PC-3 (cell line): ENCODE results near the gene CCL17. TPM values are rescaled to one million over a fixed set of nuclear protein-coding genes. Genes with fewer than 3 reads are reported as not detected.

ENCODE experiments used
- ATAC-seq: fragments of 200-7000 bp; cut with Tn5 transposase; 2 replicates; pipeline ENCODE4 v1.9.1; 2020; ENCODE audit warnings: mild to moderate bottlenecking, moderate library complexity
- BruUV-seq: library from RNA; stranded (reverse); fragments of 400-500 nt; replicated peaks from 2 replicates; lab custom pipeline; 2021; lab: Mats Ljungman, UMichigan
- CTCF ChIA-PET: fragments of 300-600 bp; sonication (Branson Sonifier 250); formaldehyde crosslinking; loops from one replicate; lab custom pipeline; 2022; ENCODE audit warnings: antibody characterized with exemption; lab: Charles Lee
- POLR2A ChIA-PET: fragments of 300-600 bp; sonication (Branson Sonifier 250); formaldehyde crosslinking; loops from one replicate; lab custom pipeline; 2022; ENCODE audit warnings: antibody characterized with exemption; ENCODE audit not compliant: unreplicated experiment; lab: Charles Lee
- DNase-seq: peaks from one replicate; pipeline ENCODE4 v3.0.0-alpha.2; 2015
- H2AFZ ChIP-seq: fragments of 300-600 bp; sonication (generic); 2 replicates; pipeline ENCODE4 v1.6.0; 2016; ENCODE audit warnings: antibody characterized with exemption, low read length
- H3F3A ChIP-seq: fragments of 300-600 bp; sonication (generic); one replicate; pipeline ENCODE4 v1.6.0; 2017; ENCODE audit warnings: antibody characterized with exemption, low read length, control low read depth, mild to moderate bottlenecking; ENCODE audit not compliant: unreplicated experiment
- H3K27ac ChIP-seq: fragments of 300-600 bp; sonication (generic); 2 replicates; pipeline ENCODE4 v1.5.1; 2016; ENCODE audit warnings: mild to moderate bottlenecking, low read length
- H3K27me3 ChIP-seq: fragments of 300-600 bp; sonication (generic); 2 replicates; pipeline ENCODE4 v1.6.1; 2016; ENCODE audit warnings: low read length, mixed read lengths
- H3K36me3 ChIP-seq: fragments of 300-600 bp; sonication (generic); 2 replicates; pipeline ENCODE4 v1.6.1; 2016; ENCODE audit warnings: low read depth, mixed run types, low read length, mixed read lengths
- H3K4me1 ChIP-seq: fragments of 300-600 bp; sonication (generic); 2 replicates; pipeline ENCODE4 v1.5.1; 2016; ENCODE audit warnings: low read length; ENCODE audit not compliant: insufficient read depth
- H3K4me2 ChIP-seq: fragments of 300-600 bp; sonication (generic); 2 replicates; pipeline ENCODE4 v1.6.0; 2016; ENCODE audit warnings: low read length
- H3K4me3 ChIP-seq: fragments of 300-600 bp; sonication (generic); 2 replicates; pipeline ENCODE4 v1.5.1; 2016; ENCODE audit warnings: mild to moderate bottlenecking, low read length, mixed read lengths
- H3K79me2 ChIP-seq: fragments of 300-600 bp; sonication (generic); 2 replicates; pipeline ENCODE4 v1.6.1; 2017; ENCODE audit warnings: low read length, mixed read lengths
- H3K9ac ChIP-seq: fragments of 300-600 bp; sonication (generic); 2 replicates; pipeline ENCODE4 v1.6.0; 2016; ENCODE audit warnings: mild to moderate bottlenecking, low read length
- H3K9me2 ChIP-seq: fragments of 300-600 bp; sonication (generic); replicated peaks from 2 replicates; pipeline ENCODE4 v1.6.1; 2016; ENCODE audit warnings: mixed run types, low read length, mixed read lengths
- H3K9me3 ChIP-seq: fragments of 300-600 bp; sonication (generic); 2 replicates; pipeline ENCODE4 v1.6.1; 2016; ENCODE audit warnings: low read length, mixed read lengths
- H4K20me1 ChIP-seq: fragments of 300-600 bp; sonication (generic); 2 replicates; pipeline ENCODE4 v1.6.1; 2016; ENCODE audit warnings: low read length, mixed read lengths
- EZH2 ChIP-seq: fragments of 300-600 bp; sonication (generic); IDR thresholded peaks from one replicate; pipeline ENCODE4 v1.6.1; 2017; ENCODE audit warnings: antibody characterized with exemption, mild to moderate bottlenecking, low read length; ENCODE audit not compliant: unreplicated experiment
- EZH2phosphoT487 ChIP-seq: fragments of 300-600 bp; sonication (generic); IDR thresholded peaks from 2 replicates; pipeline ENCODE4 v1.6.1; 2018; ENCODE audit warnings: mild to moderate bottlenecking, antibody characterized with exemption, low read length, borderline replicate concordance
- intact Hi-C: fragments of 100-400 bp; cut with micrococcal nuclease; formaldehyde crosslinking; loops from 2 replicates; pipeline ENCODE4 v1.9.0; 2023
- total RNA-seq: library from RNA; depleted of rRNA; stranded (reverse); fragments of >200 nt; gene quantifications from 2 replicates; pipeline ENCODE4 v1.2.3, GENCODE V29; 2014
- TF ChIP-seq, protein P1 (sequence below): fragments of 300-600 bp; sonication (generic); conservative IDR thresholded peaks from 2 replicates; pipeline ENCODE4 v1.5.1; 2017; ENCODE audit warnings: antibody characterized with exemption, low read depth, mild to moderate bottlenecking, low read length

Gene CCL17
- total RNA-seq, 1 experiment from 2014 or later: not detected

DNA sequence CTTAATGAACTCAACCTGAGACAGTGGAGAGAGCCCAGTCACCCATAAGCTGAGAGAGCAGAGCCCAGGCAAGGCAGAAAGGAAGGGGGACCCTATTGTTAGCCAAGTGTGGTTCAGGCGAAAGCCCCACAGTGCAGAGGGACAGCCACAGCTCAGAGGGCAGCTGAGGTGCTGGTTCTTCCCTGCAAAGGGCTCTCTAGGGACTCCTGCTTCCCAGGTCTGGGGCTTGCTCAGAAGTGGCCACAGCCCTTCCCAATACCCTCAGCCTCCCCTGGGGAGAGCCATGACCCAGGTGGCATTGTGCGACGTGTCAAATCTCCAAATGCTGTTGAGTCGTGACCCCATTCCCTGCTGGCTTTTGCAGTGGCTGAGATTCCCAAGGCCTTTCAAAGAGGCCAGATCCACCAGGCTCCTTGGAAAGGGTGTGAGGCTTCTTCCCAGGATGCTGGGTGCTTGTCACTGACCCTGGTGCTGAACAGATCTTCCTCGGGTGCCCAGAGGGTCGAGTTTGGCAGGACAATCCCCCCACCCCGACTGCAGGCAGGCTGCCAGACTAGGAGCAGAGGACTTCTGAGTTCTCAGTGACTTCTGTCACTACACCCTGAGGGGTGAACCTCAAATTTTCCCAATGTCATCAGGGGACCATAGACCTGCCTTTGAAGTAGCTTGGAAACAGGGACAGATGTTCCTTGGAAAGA is 2.5 kb upstream of the CCL17 start:
- no TSS peak for BruUV-seq
- Histone ChIP-seq H3K9ac (no peak overlapping the region), H3K27me3 (no peaks in the 10 kb centered on the region), H4K20me1 (no peaks in the 10 kb centered on the region), H3F3A (no peaks in the 10 kb centered on the region), H2AFZ (no peak overlapping the region), H3K9me3 (no peaks in the 10 kb centered on the region), H3K4me2 (no peak overlapping the region), H3K4me3 (no peak overlapping the region), H3K9me2 (no peaks in the 10 kb centered on the region), H3K79me2 (no peaks in the 10 kb centered on the region), H3K36me3 (no peaks in the 10 kb centered on the region), H3K27ac (no peak overlapping the region), H3K4me1 (no peaks in the 10 kb centered on the region)
- ChIA-PET POLR2A (no interaction called here), CTCF (no interaction called here)
- TF ChIP-seq EZH2 (no peak), EZH2phosphoT487 (no peak)
- TF ChIP-seq, protein P1, sequence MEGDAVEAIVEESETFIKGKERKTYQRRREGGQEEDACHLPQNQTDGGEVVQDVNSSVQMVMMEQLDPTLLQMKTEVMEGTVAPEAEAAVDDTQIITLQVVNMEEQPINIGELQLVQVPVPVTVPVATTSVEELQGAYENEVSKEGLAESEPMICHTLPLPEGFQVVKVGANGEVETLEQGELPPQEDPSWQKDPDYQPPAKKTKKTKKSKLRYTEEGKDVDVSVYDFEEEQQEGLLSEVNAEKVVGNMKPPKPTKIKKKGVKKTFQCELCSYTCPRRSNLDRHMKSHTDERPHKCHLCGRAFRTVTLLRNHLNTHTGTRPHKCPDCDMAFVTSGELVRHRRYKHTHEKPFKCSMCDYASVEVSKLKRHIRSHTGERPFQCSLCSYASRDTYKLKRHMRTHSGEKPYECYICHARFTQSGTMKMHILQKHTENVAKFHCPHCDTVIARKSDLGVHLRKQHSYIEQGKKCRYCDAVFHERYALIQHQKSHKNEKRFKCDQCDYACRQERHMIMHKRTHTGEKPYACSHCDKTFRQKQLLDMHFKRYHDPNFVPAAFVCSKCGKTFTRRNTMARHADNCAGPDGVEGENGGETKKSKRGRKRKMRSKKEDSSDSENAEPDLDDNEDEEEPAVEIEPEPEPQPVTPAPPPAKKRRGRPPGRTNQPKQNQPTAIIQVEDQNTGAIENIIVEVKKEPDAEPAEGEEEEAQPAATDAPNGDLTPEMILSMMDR: no peak
- no peak for ATAC-seq
- intact Hi-C loops: no loop called here
- DNase-seq: no peak

DNA sequence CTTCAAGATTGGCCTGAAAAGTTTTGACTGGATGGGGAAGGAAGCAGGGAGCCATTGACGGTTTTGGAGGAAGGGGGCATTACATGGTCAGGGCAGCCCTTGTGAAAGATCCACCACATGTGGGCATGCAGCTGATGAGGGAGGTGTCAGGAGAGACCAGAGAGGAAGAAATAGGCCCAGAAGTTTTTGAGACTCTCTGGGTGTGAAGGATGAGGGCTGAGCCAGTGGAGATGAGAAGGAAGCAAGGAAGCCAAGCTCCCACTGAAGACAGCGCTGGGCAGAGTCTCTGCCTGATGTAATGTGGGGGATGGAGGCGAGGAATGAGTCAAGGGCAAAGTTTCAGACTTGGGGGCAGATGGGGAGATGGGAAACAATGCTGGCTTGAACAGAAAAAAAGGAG is 530 bp downstream of the CCL17 start:
- ChIA-PET POLR2A (no interaction called here), CTCF (no interaction called here)
- intact Hi-C loops: no loop called here

DNA sequence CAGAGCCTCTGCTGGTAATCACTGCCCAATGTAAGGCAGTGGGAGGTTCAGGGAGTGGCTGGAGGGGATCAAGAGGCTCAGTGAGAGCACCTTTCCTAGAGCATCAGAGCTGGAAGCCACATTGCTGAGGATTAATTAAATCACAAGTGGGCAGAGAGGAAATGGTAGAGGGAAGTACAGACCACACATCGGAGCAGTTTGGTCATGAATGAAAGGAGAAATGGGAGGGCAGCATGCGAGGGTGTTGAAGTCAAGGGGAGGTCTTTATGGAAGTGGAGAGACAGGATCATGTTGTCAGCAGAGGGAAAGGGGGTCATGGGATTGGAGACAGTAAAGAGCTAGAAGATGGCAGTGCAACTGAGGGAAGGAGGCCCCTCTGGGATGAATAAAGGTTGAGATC is 2.3 kb downstream of the CCL17 start:
- no peak for ATAC-seq
- Histone ChIP-seq H3K9me3 (no peaks in the 10 kb centered on the region), H3F3A (no peaks in the 10 kb centered on the region), H3K36me3 (no peaks in the 10 kb centered on the region), H3K27me3 (no peaks in the 10 kb centered on the region), H3K4me3 (no peak overlapping the region), H3K4me2 (no peak overlapping the region), H3K9ac (no peak overlapping the region), H3K9me2 (no peaks in the 10 kb centered on the region), H2AFZ (no peak overlapping the region), H4K20me1 (no peaks in the 10 kb centered on the region), H3K4me1 (no peaks in the 10 kb centered on the region), H3K79me2 (no peaks in the 10 kb centered on the region), H3K27ac (no peak overlapping the region)
- POLR2A ChIA-PET: no interaction called here
- intact Hi-C loops: no loop called here
- CTCF ChIA-PET: no interaction called here
- TF ChIP-seq EZH2phosphoT487 (no peak), EZH2 (no peak)
- TF ChIP-seq, protein P1: no peak
- BruUV-seq: no TSS peak
- DNase-seq: no peak

More for the DNA sequence above, 530 bp downstream of the CCL17 start:
- H3K79me2 ChIP-seq: no peaks in the 10 kb centered on the region
- H3F3A ChIP-seq: no peaks in the 10 kb centered on the region
- no peak overlapping the region for H2AFZ ChIP-seq
- no peaks in the 10 kb centered on the region for H4K20me1 ChIP-seq
- no peaks in the 10 kb centered on the region for H3K36me3 ChIP-seq
- no peak for TF ChIP-seq EZH2
- no peak for TF ChIP-seq EZH2phosphoT487
- TF ChIP-seq, protein P1: no peak
- no peaks in the 10 kb centered on the region for H3K4me1 ChIP-seq
- no TSS peak for BruUV-seq
- no peak overlapping the region for H3K27ac ChIP-seq
- no peak for ATAC-seq
- H3K9me2 ChIP-seq: no peaks in the 10 kb centered on the region
- H3K4me2 ChIP-seq: no peak overlapping the region
- no peaks in the 10 kb centered on the region for H3K9me3 ChIP-seq
- DNase-seq: no peak
- no peak overlapping the region for H3K9ac ChIP-seq
- H3K27me3 ChIP-seq: no peaks in the 10 kb centered on the region
- H3K4me3 ChIP-seq: no peak overlapping the region
